CD4-positive, alpha-beta T cell (primary cell): Measurements from ENCODE around the gene DOCK8. TPM values are rescaled to one million over a fixed set of nuclear protein-coding genes. Genes with fewer than 3 reads are reported as not detected.

Experiments used
- ATAC-seq: fragments of 200-7000 bp; cut with Tn5 transposase; one replicate; pipeline ENCODE4 v1.10.0; 2022; ENCODE audit warnings: mild to moderate bottlenecking; ENCODE audit not compliant: poor library complexity
- CTCF ChIA-PET: fragments of 350-600 bp; sonication (Branson Sonifier 250); formaldehyde crosslinking; loops from one replicate; lab custom pipeline; 2021; ENCODE audit warnings: antibody characterized with exemption, inconsistent platforms; lab: Charles Lee
- POLR2A ChIA-PET: fragments of 350-600 bp; sonication (Branson Sonifier 250); formaldehyde crosslinking; loops from one replicate; lab custom pipeline; 2021; ENCODE audit warnings: antibody characterized with exemption, inconsistent platforms; lab: Charles Lee
- DNase-seq, 14 experiments: peaks; one replicate each; pipeline ENCODE4 v3.0.0-alpha.2; 2013 to 2020; ENCODE audit warnings: mixed read lengths in 2 of 14
- H3K27ac ChIP-seq, 2 donors: one replicate each; pipeline versions ENCODE4 v1.5.1 to v1.7.0; 2013; ENCODE audit warnings: low read length in 2 of 2, low read depth in 1 of 2, mild to moderate bottlenecking in 1 of 2
- H3K27me3 ChIP-seq, 2 experiments: 1 replicate in 1 of 2; 2 replicates in 1 of 2; pipeline versions ENCODE4 v1.6.1 to v1.7.0; 2013; ENCODE audit warnings: low read length in 2 of 2, control low read depth in 1 of 2, mild to moderate bottlenecking in 1 of 2, moderate library complexity in 1 of 2; ENCODE audit not compliant: insufficient read depth in 2 of 2, control insufficient read depth in 1 of 2
- H3K36me3 ChIP-seq: one replicate; pipeline ENCODE4 v1.6.1; 2013; ENCODE audit warnings: low read length, control low read depth; ENCODE audit not compliant: insufficient read depth
- H3K4me1 ChIP-seq: one replicate; pipeline ENCODE4 v1.6.1; 2013; ENCODE audit warnings: low read length, control low read depth; ENCODE audit not compliant: insufficient read depth
- H3K4me3 ChIP-seq: one replicate; pipeline ENCODE4 v1.5.1; 2013; ENCODE audit warnings: mild to moderate bottlenecking, low read length, moderate library complexity
- H3K9me3 ChIP-seq, 2 experiments: 1 replicate in 1 of 2; 2 replicates in 1 of 2; pipeline versions ENCODE4 v1.6.1 to v1.7.0; 2013; ENCODE audit warnings: low read length in 2 of 2, mild to moderate bottlenecking in 2 of 2, control low read depth in 1 of 2, moderate library complexity in 1 of 2; ENCODE audit not compliant: control insufficient read depth in 1 of 2, insufficient read depth in 1 of 2
- H3K27ac Mint-ChIP-seq: one replicate; pipeline ENCODE4 v1.8.0; 2020; ENCODE audit warnings: mixed read lengths
- H3K27me3 Mint-ChIP-seq: one replicate; pipeline ENCODE4 v1.8.0; 2021; ENCODE audit warnings: mixed read lengths
- H3K36me3 Mint-ChIP-seq: one replicate; pipeline ENCODE4 v1.8.0; 2021; ENCODE audit warnings: low read depth, mixed read lengths
- H3K4me1 Mint-ChIP-seq: one replicate; pipeline ENCODE4 v1.8.0; 2021; ENCODE audit warnings: low read depth, mixed read lengths
- H3K4me3 Mint-ChIP-seq: one replicate; pipeline ENCODE4 v1.8.0; 2020; ENCODE audit warnings: mild to moderate bottlenecking, mixed read lengths
- H3K9me3 Mint-ChIP-seq: one replicate; pipeline ENCODE4 v1.8.0; 2020; ENCODE audit warnings: mixed read lengths
- CTCF ChIP-seq: fragments of 200-600 bp; IDR thresholded peaks from one replicate; pipeline ENCODE4 v1.8.0; 2022; ENCODE audit warnings: antibody characterized with exemption, mild to moderate bottlenecking
- intact Hi-C, 2 experiments: fragments of 100-400 bp; cut with DNase I in 1 of 2; cut with micrococcal nuclease in 1 of 2; formaldehyde crosslinking; loops; one replicate each; pipeline versions ENCODE4 v1.15.1 to v1.9.0; 2023 to 2025; cut with DNase I, micrococcal nuclease
- total RNA-seq, 174 experiments: library from RNA in 2 of 174; stranded (reverse) in 2 of 174; gene quantifications; one replicate each; pipeline ENCODE4 v1.2.3 and lab custom pipeline; 2021 to 2026

DOCK8 gene
- total RNA-seq, 2 experiments from 2014 or later = 123 to 126 TPM

DNA sequence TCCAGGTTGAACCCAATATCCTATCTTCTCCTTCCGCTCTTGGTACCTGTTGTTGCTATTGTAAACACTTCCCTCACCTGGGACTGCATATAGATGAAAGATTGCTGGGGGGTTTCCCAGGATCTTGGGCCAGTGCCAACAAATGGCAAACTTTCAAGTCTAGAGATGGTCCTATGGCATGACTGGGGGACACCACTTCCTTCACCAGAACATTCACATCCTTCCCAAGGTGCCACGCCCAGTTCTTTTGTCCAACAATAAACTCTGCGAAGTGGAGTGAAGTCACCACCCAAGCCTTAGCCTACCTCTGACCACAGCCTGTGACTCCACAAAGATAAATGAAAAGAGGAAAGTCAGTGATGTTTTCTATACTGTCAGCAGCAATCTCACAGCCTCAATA is 34.4 kb downstream of the DOCK8 start:
- H3K9me3 ChIP-seq = no peaks in the 10 kb centered on the region
- Mint-ChIP-seq H3K9me3 (no peaks in the 10 kb centered on the region), H3K27ac (no peak overlapping the region), H3K27me3 (peaks cover 4% of the 10 kb centered on the region), H3K4me1 (peaks cover 4% of the 10 kb centered on the region), H3K4me3 (no peak overlapping the region), H3K36me3 (no peaks in the 10 kb centered on the region)
- DNase-seq = peak in 5 of 14 experiments; percentile 1 to 63 (median 38)
- H3K4me1 ChIP-seq = peaks cover 8% of the 10 kb centered on the region
- no peaks in the 10 kb centered on the region for H3K36me3 ChIP-seq
- intact Hi-C loops = no loop called here
- POLR2A ChIA-PET = no interaction called here
- ATAC-seq = no peak
- no peak overlapping the region for H3K4me3 ChIP-seq
- H3K27ac ChIP-seq = no peak overlapping the region
- TF ChIP-seq CTCF = no peak
- CTCF ChIA-PET = no interaction called here
- H3K27me3 ChIP-seq = no peaks in the 10 kb centered on the region

- Histone ChIP-seq H3K9me3 (no peaks in the 10 kb centered on the region), H3K27me3 (no peaks in the 10 kb centered on the region), H3K4me3 (no peak overlapping the region), H3K4me1 (peaks cover 8% of the 10 kb centered on the region), H3K27ac (no peak overlapping the region), H3K36me3 (no peaks in the 10 kb centered on the region)
- ChIA-PET CTCF (no interaction called here), POLR2A (no interaction called here)
- ATAC-seq (no peak), DNase-seq (no peak)
- Mint-ChIP-seq H3K4me3 (no peak overlapping the region), H3K9me3 (no peaks in the 10 kb centered on the region), H3K4me1 (peaks cover 4% of the 10 kb centered on the region), H3K27me3 (peaks cover 5% of the 10 kb centered on the region), H3K36me3 (no peaks in the 10 kb centered on the region), H3K27ac (no peak overlapping the region)
- intact Hi-C loops = no loop called here
- TF ChIP-seq CTCF = no peak
Measured at GRCh38 chr9:250039-250438, 35.4 kb downstream of the DOCK8 start.

- no peaks in the 10 kb centered on the region for H3K27me3 ChIP-seq
- no peak overlapping the region for H3K27ac ChIP-seq
- Mint-ChIP-seq H3K27ac (no peak overlapping the region), H3K4me3 (no peak overlapping the region), H3K36me3 (no peaks in the 10 kb centered on the region), H3K9me3 (no peaks in the 10 kb centered on the region), H3K4me1 (peaks cover 4% of the 10 kb centered on the region), H3K27me3 (peaks cover 5% of the 10 kb centered on the region)
- TF ChIP-seq CTCF = no peak
- H3K9me3 ChIP-seq = no peaks in the 10 kb centered on the region
- no peaks in the 10 kb centered on the region for H3K36me3 ChIP-seq
- ATAC-seq (no peak), DNase-seq (no peak)
- H3K4me3 ChIP-seq = no peak overlapping the region
- intact Hi-C loops = no loop called here
- ChIA-PET CTCF (no interaction called here), POLR2A (no interaction called here)
- H3K4me1 ChIP-seq = peaks cover 8% of the 10 kb centered on the region
Measured at GRCh38 chr9:250625-251024, 36.0 kb downstream of the DOCK8 start.
